Measurements from ENCODE around the gene MTHFS.

DNA sequence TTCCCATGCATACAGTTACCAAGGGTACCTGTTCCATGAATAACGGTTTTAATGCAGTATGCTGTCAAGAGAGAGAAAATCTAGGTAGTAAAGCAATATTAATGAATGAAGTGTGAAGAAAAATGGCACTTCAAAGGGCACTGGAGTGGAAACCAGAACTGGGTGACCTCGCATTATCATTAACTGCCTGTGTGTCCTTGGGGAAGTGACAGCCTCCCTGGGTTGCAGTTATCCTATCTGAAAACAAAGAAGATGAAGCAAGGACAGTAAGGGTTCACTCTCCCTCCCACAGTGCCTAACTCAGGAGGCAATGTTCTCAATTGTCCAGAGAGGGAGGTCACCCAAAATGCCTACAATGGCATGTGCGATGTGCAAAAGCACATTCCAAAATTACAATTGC, 15.1 kb downstream of the MTHFS start:
- TF ChIP-seq, protein P1, sequence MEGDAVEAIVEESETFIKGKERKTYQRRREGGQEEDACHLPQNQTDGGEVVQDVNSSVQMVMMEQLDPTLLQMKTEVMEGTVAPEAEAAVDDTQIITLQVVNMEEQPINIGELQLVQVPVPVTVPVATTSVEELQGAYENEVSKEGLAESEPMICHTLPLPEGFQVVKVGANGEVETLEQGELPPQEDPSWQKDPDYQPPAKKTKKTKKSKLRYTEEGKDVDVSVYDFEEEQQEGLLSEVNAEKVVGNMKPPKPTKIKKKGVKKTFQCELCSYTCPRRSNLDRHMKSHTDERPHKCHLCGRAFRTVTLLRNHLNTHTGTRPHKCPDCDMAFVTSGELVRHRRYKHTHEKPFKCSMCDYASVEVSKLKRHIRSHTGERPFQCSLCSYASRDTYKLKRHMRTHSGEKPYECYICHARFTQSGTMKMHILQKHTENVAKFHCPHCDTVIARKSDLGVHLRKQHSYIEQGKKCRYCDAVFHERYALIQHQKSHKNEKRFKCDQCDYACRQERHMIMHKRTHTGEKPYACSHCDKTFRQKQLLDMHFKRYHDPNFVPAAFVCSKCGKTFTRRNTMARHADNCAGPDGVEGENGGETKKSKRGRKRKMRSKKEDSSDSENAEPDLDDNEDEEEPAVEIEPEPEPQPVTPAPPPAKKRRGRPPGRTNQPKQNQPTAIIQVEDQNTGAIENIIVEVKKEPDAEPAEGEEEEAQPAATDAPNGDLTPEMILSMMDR (conservative IDR thresholded peaks at IDR 0.05 in 1 of 2, IDR thresholded peaks at IDR 0.05 in 1 of 2; ENCODE audit: low read depth in 1 of 2, low read length in 2 of 2): no peak
- no peak for TF ChIP-seq EZH2 (IDR thresholded peaks at IDR 0.05; ENCODE audit: low read length, missing control alignments)
